ENCODE results near the gene MEOX2.

DNA sequence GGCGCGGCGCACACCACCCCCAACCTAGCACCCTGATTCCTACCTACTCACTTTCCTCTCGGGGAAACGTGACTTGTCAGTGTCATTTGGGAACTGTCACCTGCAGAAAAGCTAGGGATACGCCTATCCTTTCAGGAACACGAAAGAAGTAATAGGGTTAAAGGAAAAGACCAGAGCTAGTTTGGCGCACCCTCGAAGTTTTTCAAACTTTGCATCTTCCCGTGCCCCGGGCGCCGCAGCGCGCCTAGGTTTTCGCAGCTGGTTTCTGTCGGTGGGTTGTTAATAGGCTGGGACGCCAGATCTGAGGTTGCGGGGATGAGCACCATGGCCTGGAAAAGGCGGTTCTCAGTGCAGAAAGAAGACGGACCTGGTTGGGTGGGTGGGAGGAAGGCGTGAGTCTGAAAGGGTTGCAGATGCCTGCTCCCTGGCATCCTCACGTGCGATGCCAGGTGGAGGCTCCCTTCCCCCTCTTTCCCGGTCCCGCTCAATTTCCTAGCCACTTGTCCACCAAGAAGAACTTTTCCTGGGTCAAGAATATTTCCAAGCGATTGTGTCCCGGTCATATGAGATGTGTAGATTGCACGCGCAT is 568 bp upstream of the MEOX2 start:
- TF ChIP-seq, protein P1, sequence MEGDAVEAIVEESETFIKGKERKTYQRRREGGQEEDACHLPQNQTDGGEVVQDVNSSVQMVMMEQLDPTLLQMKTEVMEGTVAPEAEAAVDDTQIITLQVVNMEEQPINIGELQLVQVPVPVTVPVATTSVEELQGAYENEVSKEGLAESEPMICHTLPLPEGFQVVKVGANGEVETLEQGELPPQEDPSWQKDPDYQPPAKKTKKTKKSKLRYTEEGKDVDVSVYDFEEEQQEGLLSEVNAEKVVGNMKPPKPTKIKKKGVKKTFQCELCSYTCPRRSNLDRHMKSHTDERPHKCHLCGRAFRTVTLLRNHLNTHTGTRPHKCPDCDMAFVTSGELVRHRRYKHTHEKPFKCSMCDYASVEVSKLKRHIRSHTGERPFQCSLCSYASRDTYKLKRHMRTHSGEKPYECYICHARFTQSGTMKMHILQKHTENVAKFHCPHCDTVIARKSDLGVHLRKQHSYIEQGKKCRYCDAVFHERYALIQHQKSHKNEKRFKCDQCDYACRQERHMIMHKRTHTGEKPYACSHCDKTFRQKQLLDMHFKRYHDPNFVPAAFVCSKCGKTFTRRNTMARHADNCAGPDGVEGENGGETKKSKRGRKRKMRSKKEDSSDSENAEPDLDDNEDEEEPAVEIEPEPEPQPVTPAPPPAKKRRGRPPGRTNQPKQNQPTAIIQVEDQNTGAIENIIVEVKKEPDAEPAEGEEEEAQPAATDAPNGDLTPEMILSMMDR (IDR thresholded peaks at IDR 0.05): no peak
- no peak for TF ChIP-seq POLR2A (IDR thresholded peaks at IDR 0.05)

All from testis (tissue), 2 donors.